ENCODE measurements around the gene PACS1.

GRCh38 chr11:66106786-66107599 lies 36.9 kb downstream of the PACS1 start:
- no peak for TF ChIP-seq CTCF (IDR thresholded peaks at IDR 0.05)
- no peak for TF ChIP-seq EZH2 (IDR thresholded peaks at IDR 0.05; ENCODE audit: borderline replicate concordance, insufficient read depth, low read depth, low read length, poor library complexity, severe bottlenecking)
